K562 treated with DMSO at 1 percent for 24 hours (cell line): ENCODE data around the gene ACER1. TPM values are rescaled to one million over a fixed set of nuclear protein-coding genes. Genes with fewer than 3 reads are reported as not detected.

ENCODE experiments used
- total RNA-seq: library from RNA; unstranded; fragments of 300-600 nt; gene quantifications from 2 replicates; pipeline ENCODE4 v1.2.3, GENCODE V29; 2022; ENCODE audit warnings: low read depth; ENCODE audit not compliant: insufficient read depth

The ACER1 gene, protein sequence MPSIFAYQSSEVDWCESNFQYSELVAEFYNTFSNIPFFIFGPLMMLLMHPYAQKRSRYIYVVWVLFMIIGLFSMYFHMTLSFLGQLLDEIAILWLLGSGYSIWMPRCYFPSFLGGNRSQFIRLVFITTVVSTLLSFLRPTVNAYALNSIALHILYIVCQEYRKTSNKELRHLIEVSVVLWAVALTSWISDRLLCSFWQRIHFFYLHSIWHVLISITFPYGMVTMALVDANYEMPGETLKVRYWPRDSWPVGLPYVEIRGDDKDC
- total RNA-seq, result not detected in 2 replicates

GRCh38 chr19:6333439-6333838 lies at the start of gene ACER1:
ACER1 (minus strand) TSS chr19:6333612; CDS start chr19:6333551, 61 bp downstream.

DNA sequence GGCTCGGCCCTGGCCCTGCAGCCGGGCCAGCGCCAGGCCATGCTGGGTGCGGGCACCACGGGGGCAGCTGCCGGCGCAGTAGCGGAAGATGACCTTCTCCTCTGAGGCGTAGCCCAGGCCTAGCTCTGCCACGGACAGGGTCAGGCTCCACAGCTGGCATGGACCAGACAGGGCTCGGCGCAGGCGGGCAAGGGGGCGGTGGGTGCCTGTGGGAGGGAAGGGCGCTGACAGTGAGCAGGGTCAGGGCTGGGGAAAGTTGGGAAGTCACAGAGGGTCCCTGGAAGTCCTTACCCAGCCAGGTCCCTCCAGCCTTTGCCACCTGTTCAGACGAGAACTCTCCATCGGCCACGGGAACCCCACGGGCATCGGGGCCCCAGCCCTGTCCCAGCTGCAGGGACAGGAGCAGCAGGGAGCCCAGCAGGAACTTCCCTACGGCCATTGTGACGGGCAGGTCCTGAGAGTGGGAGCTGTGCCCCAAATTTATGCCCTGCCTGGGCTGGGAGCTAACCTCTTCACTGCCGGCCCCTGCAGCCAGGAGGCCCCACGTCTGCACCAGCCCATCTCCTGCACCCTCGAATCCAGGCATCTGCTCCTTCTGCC lies 42.1 kb upstream of the ACER1 start, which contains the start of gene PSPN:
Gene PSPN, minus strand, starts transcription at position 523 of the 600 bp plus-strand sequence. Its CDS starts 84 bp downstream, at position 439.

GRCh38 chr19:6372594-6373095 lies 39.2 kb upstream of the ACER1 start, which contains the start of gene ALKBH7:
ALKBH7 (plus strand) TSS chr19:6372794; CDS start chr19:6372821, 27 bp downstream.

DNA sequence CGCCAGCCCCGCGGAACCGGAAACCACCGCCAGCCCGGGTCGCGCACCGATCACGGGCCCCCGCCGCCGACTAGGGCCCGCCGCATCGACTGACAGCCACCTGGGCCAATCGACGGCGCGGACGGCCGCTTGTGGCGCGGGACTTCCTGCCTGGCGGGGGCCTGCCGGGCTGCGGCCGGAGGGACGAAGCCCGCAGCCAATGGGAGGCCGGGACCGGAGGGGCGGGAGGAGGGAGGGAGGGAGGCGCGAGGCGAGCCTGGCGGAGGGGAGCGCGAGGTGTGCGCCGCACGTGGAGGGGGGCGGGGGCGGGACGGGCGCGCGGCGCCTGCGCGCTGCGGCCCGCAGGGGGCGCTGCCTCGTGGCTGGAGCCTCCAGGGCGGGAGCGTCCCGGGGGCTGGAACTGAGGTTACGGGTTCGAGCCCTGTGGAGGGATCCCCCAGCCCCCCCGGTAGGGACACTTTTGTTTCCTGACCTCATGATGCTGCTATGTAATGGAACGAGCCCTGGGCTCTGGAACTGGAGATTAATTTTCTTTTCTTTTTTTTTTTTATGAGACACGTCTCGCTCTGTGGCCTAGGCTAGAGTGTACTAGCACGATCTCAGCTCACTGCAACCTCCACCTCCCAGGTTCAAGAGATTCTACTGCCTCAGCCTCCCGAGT lies 53.4 kb downstream of the ACER1 start, which contains the start of gene MLLT1:
Gene MLLT1, minus strand, starts transcription at position 45 of the 661 bp plus-strand sequence. CDS start 191 bp downstream, outside the sequence.

Other genes starting within 250 kb of the ACER1 start
- 13.2 and 16.1 TPM in 2 replicates for gene RFX2, start 223.1 kb downstream of the ACER1 start, total RNA-seq
- not detected in 2 replicates for gene ACSBG2, start 197.9 kb downstream of the ACER1 start, total RNA-seq
- gene MLLT1, start 53.6 kb downstream of the ACER1 start, total RNA-seq, result 58.5 and 62.8 TPM in 2 replicates
- 133 and 161 TPM in 2 replicates for gene CLPP, start 27.9 kb upstream of the ACER1 start, total RNA-seq
- 125 and 131 TPM in 2 replicates for gene ALKBH7, start 39.2 kb upstream of the ACER1 start, total RNA-seq
- 2.2 and 3.4 TPM in 2 replicates for gene PSPN, start 42.3 kb upstream of the ACER1 start, total RNA-seq
- gene GTF2F1, start 59.6 kb upstream of the ACER1 start, total RNA-seq, result 102 and 110 TPM in 2 replicates
- gene KHSRP, start 91.2 kb upstream of the ACER1 start, total RNA-seq, result 551 and 560 TPM in 2 replicates
- gene SLC25A41, start 100.2 kb upstream of the ACER1 start, total RNA-seq, result 2.0 and 3.0 TPM in 2 replicates
- gene SLC25A23, start 126.2 kb upstream of the ACER1 start, total RNA-seq, result 74.5 and 77.3 TPM in 2 replicates
- gene CRB3, start 130.7 kb upstream of the ACER1 start, total RNA-seq, result not detected in 2 replicates
- 1.5 and 2.0 TPM in 2 replicates for gene DENND1C, start 148.2 kb upstream of the ACER1 start, total RNA-seq
- 11.9 and 12.3 TPM in 2 replicates for gene TUBB4A, start 168.7 kb upstream of the ACER1 start, total RNA-seq
- 56.3 and 65.2 TPM in 2 replicates for gene TNFSF9, start 197.4 kb upstream of the ACER1 start, total RNA-seq